PC-9 (cell line): ENCODE data around the gene UNC5C.

ENCODE experiments used
- EZH2 ChIP-seq: fragments of 200-600 bp; sonication (generic); IDR thresholded peaks from 2 replicates; pipeline ENCODE4 v1.8.0; 2017; ENCODE audit warnings: antibody characterized with exemption, low read depth
- TF ChIP-seq, protein P1 (sequence below): fragments of 200-600 bp; sonication (generic); conservative IDR thresholded peaks from 2 replicates; pipeline ENCODE4 v1.6.1; 2017; ENCODE audit warnings: mixed run types, antibody characterized with exemption, mild to moderate bottlenecking, moderate library complexity

DNA sequence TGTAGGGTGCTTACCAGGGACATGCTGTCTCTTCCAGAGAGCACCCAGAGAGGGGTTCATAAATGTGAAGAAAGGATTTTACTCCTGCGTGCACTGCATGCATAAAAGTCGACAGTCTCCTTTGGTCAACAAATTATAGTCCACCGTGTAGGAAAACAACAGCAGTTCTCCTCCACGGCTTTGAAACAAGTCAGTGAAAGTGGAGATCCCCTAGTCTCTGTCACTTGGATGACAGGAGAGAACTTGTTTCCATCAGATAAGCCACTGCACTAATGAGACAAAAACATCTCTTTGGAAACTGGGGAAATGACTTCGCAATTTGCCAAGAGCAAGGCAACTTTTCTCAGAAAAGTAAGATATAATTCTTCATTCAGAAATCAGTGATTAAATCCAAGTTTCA, 9.7 kb downstream of the UNC5C start:
- TF ChIP-seq, protein P1, sequence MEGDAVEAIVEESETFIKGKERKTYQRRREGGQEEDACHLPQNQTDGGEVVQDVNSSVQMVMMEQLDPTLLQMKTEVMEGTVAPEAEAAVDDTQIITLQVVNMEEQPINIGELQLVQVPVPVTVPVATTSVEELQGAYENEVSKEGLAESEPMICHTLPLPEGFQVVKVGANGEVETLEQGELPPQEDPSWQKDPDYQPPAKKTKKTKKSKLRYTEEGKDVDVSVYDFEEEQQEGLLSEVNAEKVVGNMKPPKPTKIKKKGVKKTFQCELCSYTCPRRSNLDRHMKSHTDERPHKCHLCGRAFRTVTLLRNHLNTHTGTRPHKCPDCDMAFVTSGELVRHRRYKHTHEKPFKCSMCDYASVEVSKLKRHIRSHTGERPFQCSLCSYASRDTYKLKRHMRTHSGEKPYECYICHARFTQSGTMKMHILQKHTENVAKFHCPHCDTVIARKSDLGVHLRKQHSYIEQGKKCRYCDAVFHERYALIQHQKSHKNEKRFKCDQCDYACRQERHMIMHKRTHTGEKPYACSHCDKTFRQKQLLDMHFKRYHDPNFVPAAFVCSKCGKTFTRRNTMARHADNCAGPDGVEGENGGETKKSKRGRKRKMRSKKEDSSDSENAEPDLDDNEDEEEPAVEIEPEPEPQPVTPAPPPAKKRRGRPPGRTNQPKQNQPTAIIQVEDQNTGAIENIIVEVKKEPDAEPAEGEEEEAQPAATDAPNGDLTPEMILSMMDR, result no peak
- no peak for TF ChIP-seq EZH2
